ENCODE data around the gene FOXO4. TPM values are rescaled to one million over a fixed set of nuclear protein-coding genes. Genes with fewer than 3 reads are reported as not detected.
A peak's percentile ranks its signal among the peaks of the same experiment; 100 is the strongest.
"Not testable (repeated sequence)": the region's sequence is repeated elsewhere in the genome, so short reads cannot be mapped to it uniquely, and the experiment has no call there.

Gene FOXO4
- total RNA-seq (ENCODE audit: unreplicated experiment), result 16.4 TPM
- long read RNA-seq, result 0 reads

GRCh38 chrX:71095555-71095980, at the start of gene FOXO4:
FOXO4 (plus strand) TSS chrX:71095851; CDS start chrX:71096529, 678 bp downstream.
- no peaks in the 10 kb centered on the region for H3K9me3 Mint-ChIP-seq (ENCODE audit: unreplicated experiment)
- DNase-seq (ENCODE audit: low spot score), result peak; percentile 77
- no peak for TF ChIP-seq CTCF (IDR thresholded peaks at IDR 0.05; ENCODE audit: unreplicated experiment)
- peak within 1 kb of the TSS; percentile 83 for H3K27ac Mint-ChIP-seq (ENCODE audit: unreplicated experiment)
- peaks cover 4% of the 10 kb centered on the region for H3K27me3 Mint-ChIP-seq (ENCODE audit: unreplicated experiment)
- no peaks in the 10 kb centered on the region for H3K36me3 Mint-ChIP-seq (ENCODE audit: low read depth, unreplicated experiment)
- peaks cover 11% of the 10 kb centered on the region for H3K4me1 Mint-ChIP-seq (ENCODE audit: unreplicated experiment)
- peak within 1 kb of the TSS; percentile 96 for H3K4me3 Mint-ChIP-seq (ENCODE audit: unreplicated experiment)

GRCh38 chrX:71047891-71048290, 47.8 kb upstream of the FOXO4 start:
- DNase-seq (ENCODE audit: low spot score); H3K27me3 Mint-ChIP-seq (ENCODE audit: unreplicated experiment); H3K36me3 Mint-ChIP-seq (ENCODE audit: low read depth, unreplicated experiment); H3K4me1 Mint-ChIP-seq (ENCODE audit: unreplicated experiment); H3K27ac Mint-ChIP-seq (ENCODE audit: unreplicated experiment); H3K4me3 Mint-ChIP-seq (ENCODE audit: unreplicated experiment); H3K9me3 Mint-ChIP-seq (ENCODE audit: unreplicated experiment): not testable (repeated sequence)

- Mint-ChIP-seq H3K27me3 (ENCODE audit: unreplicated experiment) (no peaks in the 10 kb centered on the region), H3K9me3 (ENCODE audit: unreplicated experiment) (no peaks in the 10 kb centered on the region), H3K4me3 (ENCODE audit: unreplicated experiment) (peak overlapping the region; percentile 37), H3K27ac (ENCODE audit: unreplicated experiment) (no peak overlapping the region), H3K4me1 (ENCODE audit: unreplicated experiment) (no peaks in the 10 kb centered on the region), H3K36me3 (ENCODE audit: low read depth, unreplicated experiment) (no peaks in the 10 kb centered on the region)
- DNase-seq (ENCODE audit: low spot score), result no peak
- no peak for TF ChIP-seq CTCF (IDR thresholded peaks at IDR 0.05; ENCODE audit: unreplicated experiment)
These were observed 42.9 kb upstream of the FOXO4 start for GRCh38 chrX:71052721-71053120.

GRCh38 chrX:71053217-71053621, 42.4 kb upstream of the FOXO4 start:
- H3K27me3 Mint-ChIP-seq (ENCODE audit: unreplicated experiment), result no peaks in the 10 kb centered on the region
- no peaks in the 10 kb centered on the region for H3K4me1 Mint-ChIP-seq (ENCODE audit: unreplicated experiment)
- H3K9me3 Mint-ChIP-seq (ENCODE audit: unreplicated experiment), result no peaks in the 10 kb centered on the region
- peak overlapping the region; percentile 37 for H3K4me3 Mint-ChIP-seq (ENCODE audit: unreplicated experiment)
- no peak for TF ChIP-seq CTCF (IDR thresholded peaks at IDR 0.05; ENCODE audit: unreplicated experiment)
- H3K27ac Mint-ChIP-seq (ENCODE audit: unreplicated experiment), result no peak overlapping the region
- DNase-seq (ENCODE audit: low spot score), result peak; percentile 33
- no peaks in the 10 kb centered on the region for H3K36me3 Mint-ChIP-seq (ENCODE audit: low read depth, unreplicated experiment)

- Mint-ChIP-seq H3K27ac (ENCODE audit: unreplicated experiment) (no peak overlapping the region), H3K9me3 (ENCODE audit: unreplicated experiment) (no peaks in the 10 kb centered on the region)
These were observed 38.8 kb upstream of the FOXO4 start for GRCh38 chrX:71056867-71057266.

More at GRCh38 chrX:71056867-71057266, 38.8 kb upstream of the FOXO4 start:
- Mint-ChIP-seq H3K4me3 (ENCODE audit: unreplicated experiment) (no peak overlapping the region), H3K36me3 (ENCODE audit: low read depth, unreplicated experiment) (peaks cover 8% of the 10 kb centered on the region), H3K27me3 (ENCODE audit: unreplicated experiment) (no peaks in the 10 kb centered on the region), H3K4me1 (ENCODE audit: unreplicated experiment) (no peaks in the 10 kb centered on the region)
- DNase-seq (ENCODE audit: low spot score), result no peak
- no peak for TF ChIP-seq CTCF (IDR thresholded peaks at IDR 0.05; ENCODE audit: unreplicated experiment)
